Caco-2 (cell line): ENCODE measurements around the gene RUNX2. TPM values are rescaled to one million over a fixed set of nuclear protein-coding genes. Genes with fewer than 3 reads are reported as not detected.

Source experiments
- BruUV-seq: library from RNA; stranded (reverse); fragments of 400-500 nt; replicated peaks from 2 replicates; lab custom pipeline; 2021; lab: Mats Ljungman, UMichigan
- CTCF ChIA-PET: fragments of 300-600 bp; sonication (Branson Sonifier 250); formaldehyde crosslinking; loops from one replicate; lab custom pipeline; 2022; ENCODE audit warnings: antibody characterized with exemption; lab: Charles Lee
- POLR2A ChIA-PET: fragments of 300-600 bp; sonication (Branson Sonifier 250); formaldehyde crosslinking; loops from one replicate; lab custom pipeline; 2022; ENCODE audit warnings: antibody characterized with exemption; lab: Charles Lee
- DNase-seq, 2 experiments: peaks; one replicate each; pipeline versions ENCODE4 v3.0.0 to v3.0.0-alpha.2; 2020 to 2022
- H3K27me3 ChIP-seq: replicated peaks from 2 replicates; pipeline ENCODE4 v1.6.0; 2011; ENCODE audit warnings: low read length; ENCODE audit not compliant: control insufficient read depth, insufficient read depth
- H3K36me3 ChIP-seq: 2 replicates; pipeline ENCODE4 v1.5.1; 2011; ENCODE audit warnings: low read length; ENCODE audit not compliant: control insufficient read depth, insufficient read depth
- H3K4me1 ChIP-seq: fragments of 250-450 bp; sonication (Bioruptor Pico); 2 replicates; pipeline ENCODE4 v1.5.1; 2020; ENCODE audit warnings: mild to moderate bottlenecking
- H3K4me3 ChIP-seq: 2 replicates; pipeline ENCODE4 v1.5.1; 2011; ENCODE audit warnings: low read depth, mild to moderate bottlenecking, control low read depth, low read length
- H3K9me3 ChIP-seq: fragments of 250-450 bp; sonication (Bioruptor Pico); 2 replicates; pipeline ENCODE4 v1.5.1; 2020; ENCODE audit warnings: mild to moderate bottlenecking, moderate library complexity
- H3K27ac Mint-ChIP-seq: one replicate; pipeline ENCODE4 v1.8.0; 2022; ENCODE audit warnings: mixed read lengths; ENCODE audit not compliant: unreplicated experiment
- H3K27me3 Mint-ChIP-seq: one replicate; pipeline ENCODE4 v1.8.0; 2022; ENCODE audit warnings: mixed read lengths; ENCODE audit not compliant: insufficient read depth, unreplicated experiment
- H3K36me3 Mint-ChIP-seq: one replicate; pipeline ENCODE4 v1.8.0; 2022; ENCODE audit warnings: mild to moderate bottlenecking, mixed read lengths; ENCODE audit not compliant: insufficient read depth, unreplicated experiment
- H3K4me1 Mint-ChIP-seq: one replicate; pipeline ENCODE4 v1.8.0; 2022; ENCODE audit warnings: low read depth, mixed read lengths; ENCODE audit not compliant: unreplicated experiment
- H3K4me3 Mint-ChIP-seq: one replicate; pipeline ENCODE4 v1.8.0; 2022; ENCODE audit warnings: mild to moderate bottlenecking, moderate library complexity, mixed read lengths; ENCODE audit not compliant: unreplicated experiment
- H3K9me3 Mint-ChIP-seq: one replicate; pipeline ENCODE4 v1.8.0; 2022; ENCODE audit warnings: mixed read lengths; ENCODE audit not compliant: unreplicated experiment
- intact Hi-C: fragments of 100-400 bp; cut with micrococcal nuclease; formaldehyde crosslinking; loops from one replicate; pipeline ENCODE4 v1.10.0; 2022; ENCODE audit not compliant: unreplicated experiment
- total RNA-seq: library from RNA; stranded (reverse); gene quantifications from 2 replicates; pipeline ENCODE4 v1.2.3, GENCODE V29; 2022
- TF ChIP-seq, protein P1 (sequence below), 2 experiments: fragments of 200-600 bp in 1 of 2; IDR thresholded peaks; 1 replicate in 1 of 2; 2 replicates in 1 of 2; pipeline versions ENCODE4 v1.5.1 to v1.8.0; 2011 to 2022; ENCODE audit warnings: antibody characterized with exemption in 1 of 2, control low read depth in 1 of 2, inconsistent platforms in 1 of 2, low read depth in 1 of 2, low read length in 1 of 2, mild to moderate bottlenecking in 1 of 2, moderate library complexity in 1 of 2; ENCODE audit not compliant: insufficient read depth in 1 of 2, severe bottlenecking in 1 of 2, unreplicated experiment in 1 of 2

Gene RUNX2
- total RNA-seq, 1 experiment from 2014 or later = not detected

DNA sequence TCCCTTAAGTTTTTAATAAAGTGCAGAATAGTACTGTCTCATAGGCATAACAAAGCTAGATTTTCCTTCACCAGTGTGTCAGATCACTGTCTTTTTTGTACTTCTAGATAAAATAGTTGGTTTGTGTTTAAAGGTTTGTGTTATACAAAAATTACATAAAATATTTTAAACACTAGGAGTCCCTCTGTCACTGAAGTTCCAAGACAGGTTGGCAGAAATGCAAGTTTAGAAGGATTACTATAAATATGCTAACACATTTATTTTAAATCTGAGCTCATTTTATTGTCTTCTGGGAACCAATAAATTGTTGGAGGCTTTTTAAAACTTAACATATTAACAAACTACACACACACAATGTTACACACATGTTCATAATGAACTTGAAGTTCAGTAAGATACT, 30.8 kb upstream of the RUNX2 start:
- Mint-ChIP-seq H3K36me3 (no peaks in the 10 kb centered on the region), H3K4me1 (no peaks in the 10 kb centered on the region), H3K4me3 (no peak overlapping the region), H3K27me3 (no peaks in the 10 kb centered on the region), H3K27ac (no peak overlapping the region), H3K9me3 (no peaks in the 10 kb centered on the region)
- Histone ChIP-seq H3K4me1 (no peaks in the 10 kb centered on the region), H3K4me3 (no peak overlapping the region), H3K27me3 (no peaks in the 10 kb centered on the region), H3K36me3 (no peaks in the 10 kb centered on the region), H3K9me3 (0 out of 2 replicates have a peak, but pooled peaks cover 3% of the 10 kb centered on the region)
- TF ChIP-seq, protein P1, sequence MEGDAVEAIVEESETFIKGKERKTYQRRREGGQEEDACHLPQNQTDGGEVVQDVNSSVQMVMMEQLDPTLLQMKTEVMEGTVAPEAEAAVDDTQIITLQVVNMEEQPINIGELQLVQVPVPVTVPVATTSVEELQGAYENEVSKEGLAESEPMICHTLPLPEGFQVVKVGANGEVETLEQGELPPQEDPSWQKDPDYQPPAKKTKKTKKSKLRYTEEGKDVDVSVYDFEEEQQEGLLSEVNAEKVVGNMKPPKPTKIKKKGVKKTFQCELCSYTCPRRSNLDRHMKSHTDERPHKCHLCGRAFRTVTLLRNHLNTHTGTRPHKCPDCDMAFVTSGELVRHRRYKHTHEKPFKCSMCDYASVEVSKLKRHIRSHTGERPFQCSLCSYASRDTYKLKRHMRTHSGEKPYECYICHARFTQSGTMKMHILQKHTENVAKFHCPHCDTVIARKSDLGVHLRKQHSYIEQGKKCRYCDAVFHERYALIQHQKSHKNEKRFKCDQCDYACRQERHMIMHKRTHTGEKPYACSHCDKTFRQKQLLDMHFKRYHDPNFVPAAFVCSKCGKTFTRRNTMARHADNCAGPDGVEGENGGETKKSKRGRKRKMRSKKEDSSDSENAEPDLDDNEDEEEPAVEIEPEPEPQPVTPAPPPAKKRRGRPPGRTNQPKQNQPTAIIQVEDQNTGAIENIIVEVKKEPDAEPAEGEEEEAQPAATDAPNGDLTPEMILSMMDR (IDR thresholded peaks at IDR 0.05; ENCODE audit: insufficient read depth in 1 of 2, low read depth in 1 of 2, low read length in 1 of 2, severe bottlenecking in 1 of 2, unreplicated experiment in 1 of 2) = no peak
- POLR2A ChIA-PET = no interaction called here
- intact Hi-C loops = no loop called here
- CTCF ChIA-PET = no interaction called here
- no peak for DNase-seq
- no TSS peak for BruUV-seq

DNA sequence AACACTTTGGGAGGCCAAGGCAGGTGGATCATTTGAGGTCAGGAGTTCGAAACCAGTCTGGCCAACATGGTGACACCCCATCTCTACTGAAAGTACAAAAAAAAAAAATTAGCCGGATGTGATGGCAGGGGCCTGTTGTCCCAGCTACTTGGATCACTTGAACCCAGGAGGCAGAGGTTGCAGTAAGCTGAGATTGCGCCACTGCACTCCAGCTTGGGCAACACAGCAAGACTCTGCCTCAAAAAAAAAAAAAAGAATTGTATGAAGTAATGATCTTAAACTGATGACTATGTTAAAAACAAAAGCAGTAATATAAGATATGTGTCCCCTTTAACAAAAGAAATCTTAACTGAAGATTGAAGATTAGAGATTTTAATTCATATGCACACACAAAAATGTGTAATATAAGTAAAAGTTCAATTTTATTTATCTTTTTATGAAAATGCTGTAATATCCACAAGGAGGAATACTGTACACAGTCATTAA, 29.0 kb upstream of the RUNX2 start:
- ChIA-PET POLR2A (no interaction called here), CTCF (no interaction called here)
- DNase-seq = no peak
- Mint-ChIP-seq H3K9me3 (peaks cover 7% of the 10 kb centered on the region), H3K4me3 (no peak overlapping the region), H3K27me3 (no peaks in the 10 kb centered on the region), H3K4me1 (no peaks in the 10 kb centered on the region), H3K27ac (no peak overlapping the region), H3K36me3 (no peaks in the 10 kb centered on the region)
- Histone ChIP-seq H3K9me3 (0 out of 2 replicates have a peak, but pooled peaks cover 3% of the 10 kb centered on the region), H3K36me3 (no peaks in the 10 kb centered on the region), H3K27me3 (no peaks in the 10 kb centered on the region), H3K4me3 (no peak overlapping the region), H3K4me1 (no peaks in the 10 kb centered on the region)
- intact Hi-C loops = no loop called here
- TF ChIP-seq, protein P1 (IDR thresholded peaks at IDR 0.05; ENCODE audit: insufficient read depth in 1 of 2, low read depth in 1 of 2, low read length in 1 of 2, severe bottlenecking in 1 of 2, unreplicated experiment in 1 of 2) = no peak
- no TSS peak for BruUV-seq

DNA sequence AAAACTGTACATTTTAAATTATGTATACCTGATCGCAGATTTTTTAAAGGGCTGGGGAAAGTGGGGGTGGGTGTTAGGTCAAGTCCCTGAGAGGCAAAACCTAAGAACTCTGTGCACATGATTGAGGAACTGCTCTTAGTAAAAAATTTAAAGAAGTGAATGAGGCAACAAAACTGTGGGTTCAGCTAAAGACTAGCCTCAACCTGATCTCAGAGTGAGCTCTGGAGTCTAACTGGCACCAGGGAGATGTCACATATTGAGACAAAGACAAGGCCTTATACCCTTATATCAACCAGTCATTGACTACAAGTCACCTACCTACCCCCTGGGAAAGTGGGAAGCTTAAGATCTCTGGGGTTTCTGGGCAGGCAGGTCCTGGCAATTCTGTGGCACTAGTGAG, 27.4 kb upstream of the RUNX2 start:
- CTCF ChIA-PET = no interaction called here
- H3K36me3 Mint-ChIP-seq = no peaks in the 10 kb centered on the region
- H3K27me3 Mint-ChIP-seq = no peaks in the 10 kb centered on the region
- Histone ChIP-seq H3K4me3 (no peak overlapping the region), H3K4me1 (no peaks in the 10 kb centered on the region), H3K9me3 (no peaks in the 10 kb centered on the region), H3K36me3 (no peaks in the 10 kb centered on the region), H3K27me3 (no peaks in the 10 kb centered on the region)
- no peak for DNase-seq
- POLR2A ChIA-PET = no interaction called here
- no peak overlapping the region for H3K27ac Mint-ChIP-seq
- intact Hi-C loops = no loop called here
- TF ChIP-seq, protein P1 (IDR thresholded peaks at IDR 0.05; ENCODE audit: insufficient read depth in 1 of 2, low read depth in 1 of 2, low read length in 1 of 2, severe bottlenecking in 1 of 2, unreplicated experiment in 1 of 2) = no peak
- peaks cover 7% of the 10 kb centered on the region for H3K9me3 Mint-ChIP-seq
- no TSS peak for BruUV-seq
- no peak overlapping the region for H3K4me3 Mint-ChIP-seq
- no peaks in the 10 kb centered on the region for H3K4me1 Mint-ChIP-seq
